ENCODE results near the gene ABLIM1.

GRCh38 chr10:114408112-114408967 lies 249.7 kb downstream of the ABLIM1 start:
- TF ChIP-seq ZNF26 (tag by site-specific recombination; IDR thresholded peaks at IDR 0.05), result no peak
- no peak for TF ChIP-seq OVOL3 (tag by site-specific recombination; IDR thresholded peaks at IDR 0.05)
- no peak for TF ChIP-seq ZNF175 (tag by site-specific recombination; IDR thresholded peaks at IDR 0.05)
- TF ChIP-seq ZNF292 (tag by site-specific recombination; IDR thresholded peaks at IDR 0.05; ENCODE audit: borderline replicate concordance, low read depth), result no peak
- TF ChIP-seq KLF16 (tag by site-specific recombination; IDR thresholded peaks at IDR 0.05), result no peak
- no peak for TF ChIP-seq ZSCAN30 (tag by site-specific recombination; IDR thresholded peaks at IDR 0.05)
